Testis (tissue), 2 donors: ENCODE measurements around the gene RASA2.

Source experiments
- CTCF ChIP-seq, 3 experiments: fragments of 450-650 bp in 2 of 3; fragments of 200-600 bp in 1 of 3; sonication (generic) in 1 of 3; IDR thresholded peaks; one replicate each; pipeline ENCODE4 v1.5.1; 2016 to 2019; ENCODE audit warnings: antibody characterized with exemption in 3 of 3, mild to moderate bottlenecking in 2 of 3, moderate library complexity in 1 of 3
- POLR2A ChIP-seq: fragments of 450-650 bp; IDR thresholded peaks from one replicate; pipeline ENCODE4 v1.6.1; 2017; ENCODE audit warnings: antibody characterized with exemption, mild to moderate bottlenecking, moderate library complexity

- TF ChIP-seq CTCF (IDR thresholded peaks at IDR 0.05) = no peak
- no peak for TF ChIP-seq POLR2A
Observed at GRCh38 chr3:141570068-141570467, 83.2 kb downstream of the RASA2 start.
